Spleen (tissue), 11 donors: ENCODE data around the gene RSF1. TPM values are rescaled to one million over a fixed set of nuclear protein-coding genes. Genes with fewer than 3 reads are reported as not detected.

ENCODE experiments used
- DNase-seq: peaks from one replicate; pipeline ENCODE4 v3.0.0-alpha.2; 2020
- H3K27ac ChIP-seq, 8 donors: fragments of 200-600 bp; sonication (generic) in 7 of 8; 1 replicate in 4 of 8; 2 replicates in 4 of 8; pipeline versions ENCODE4 v1.5.0 to v1.8.0; 2016 to 2021; ENCODE audit warnings: inconsistent platforms in 4 of 8, mild to moderate bottlenecking in 4 of 8, moderate library complexity in 1 of 8
- H3K27me3 ChIP-seq, 7 donors: fragments of 200-600 bp; sonication (generic) in 6 of 7; replicated peaks in 1 of 7; 1 replicate in 4 of 7; 2 replicates in 3 of 7; pipeline versions ENCODE4 v1.5.0 to v1.8.0; 2016 to 2021; ENCODE audit warnings: inconsistent platforms in 3 of 7, mild to moderate bottlenecking in 1 of 7
- H3K36me3 ChIP-seq, 6 donors: fragments of 200-600 bp; sonication (generic) in 5 of 6; 1 replicate in 4 of 6; 2 replicates in 2 of 6; pipeline versions ENCODE4 v1.5.0 to v1.8.0; 2016 to 2021; ENCODE audit warnings: inconsistent platforms in 2 of 6
- H3K4me1 ChIP-seq, 6 donors: fragments of 200-600 bp; sonication (generic) in 5 of 6; 1 replicate in 3 of 6; 2 replicates in 3 of 6; pipeline versions ENCODE4 v1.5.0 to v1.8.0; 2016 to 2021; ENCODE audit warnings: inconsistent platforms in 3 of 6
- H3K4me3 ChIP-seq, 8 donors: fragments of 200-600 bp; sonication (generic) in 7 of 8; 1 replicate in 4 of 8; 2 replicates in 4 of 8; pipeline versions ENCODE4 v1.5.0 to v1.8.0; 2016 to 2021; ENCODE audit warnings: inconsistent platforms in 4 of 8, mild to moderate bottlenecking in 4 of 8, moderate library complexity in 2 of 8
- H3K9me3 ChIP-seq, 8 donors: fragments of 200-600 bp; sonication (generic) in 7 of 8; 1 replicate in 4 of 8; 2 replicates in 4 of 8; pipeline versions ENCODE4 v1.5.0 to v1.8.0; 2016 to 2021; ENCODE audit warnings: inconsistent platforms in 4 of 8
- POLR2A ChIP-seq, 3 donors: fragments of 450-650 bp; IDR thresholded peaks; one replicate each; pipeline ENCODE4 v1.5.1; 2017; ENCODE audit warnings: antibody characterized with exemption in 3 of 3, mild to moderate bottlenecking in 1 of 3
- POLR2AphosphoS5 ChIP-seq, 3 donors: sonication (generic); formaldehyde crosslinking; IDR thresholded peaks; one replicate each; pipeline ENCODE4 v1.5.1; 2017; ENCODE audit warnings: antibody characterized with exemption in 3 of 3
- WGBS, 5 donors: extraction: QIAGEN DNeasy Blood & Tissue Kit in 3 of 5; methylation state at CpG; one replicate each; pipeline versions ENCODE4 v1.1.5 to v1.1.7; 2013 to 2018; 5-methylcytosine and 5-hydroxymethylcytosine counted together
- intact Hi-C: fragments of 100-400 bp; cut with DNase I; formaldehyde crosslinking; loops from one replicate; pipeline ENCODE4 v1.15.0; 2023; ENCODE audit warnings: low total_unique reads
- polyA plus RNA-seq, 3 donors: library from polyadenylated mRNA; stranded (reverse); fragments of 200-250 nt; gene quantifications; one replicate each; pipeline ENCODE4 v1.2.1, GENCODE V29; 2013
- total RNA-seq, 7 donors: library from RNA; depleted of rRNA in 3 of 7; stranded (reverse); fragments of >200 nt in 3 of 7; fragmentation: NEBNext Ultra II Directional in 4 of 7; extraction: Animal tissue kit (Norgen Biotek cat#: 25700) in 4 of 7; gene quantifications; one replicate each; pipeline versions ENCODE4 v1.1.0 to v1.2.1, GENCODE V29; 2016 to 2021
- TF ChIP-seq, protein P1 (sequence below), 11 experiments: fragments of 200-600 bp in 7 of 11; fragments of 450-650 bp in 4 of 11; sonication (generic) in 4 of 11; IDR thresholded peaks in 8 of 11; conservative IDR thresholded peaks in 3 of 11; 1 replicate in 7 of 11; 2 replicates in 4 of 11; pipeline versions ENCODE4 v1.4.0 to v1.8.0; 2016 to 2021; ENCODE audit warnings: antibody characterized with exemption in 11 of 11, inconsistent platforms in 4 of 11, mild to moderate bottlenecking in 1 of 11
- donor health status: healthy with polysubstance abuse.
- donor health status: DM: no; HTN: no; CAD: no; lungs with moderate emphysema.
- donor health status: DM: no; HTN: no; CAD: no.
- donor health status: Bipolar disorder and iron deficiency.
- donor health status: healthy.
- donor health status: DM: no; HTN: no; CAD: no.
- donor health status: DM: yes; HTN: yes; CAD: no.

Gene RSF1
- total and polyA plus RNA-seq, 10 donors: 6.1 to 82.1 (median 65.0) TPM

DNA sequence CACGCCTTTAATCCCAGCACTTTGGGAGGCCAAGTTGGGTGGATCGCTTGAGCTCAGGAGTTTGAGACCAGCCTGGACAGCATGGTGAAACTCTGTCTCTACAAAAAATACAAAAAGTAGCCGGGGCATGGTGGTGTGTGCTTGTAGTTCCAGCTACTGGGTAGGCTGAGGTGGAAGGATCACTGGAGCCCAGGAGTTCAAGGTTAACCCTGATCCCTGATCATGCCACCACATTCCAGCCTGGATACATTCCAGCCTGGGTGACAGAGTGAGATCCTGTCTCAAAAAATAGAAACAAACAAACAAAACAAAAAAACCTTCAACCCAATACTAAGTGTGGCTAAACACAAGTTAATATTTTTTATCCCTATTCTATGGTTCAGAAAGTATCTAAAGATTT is 116.5 kb downstream of the RSF1 start:
- no peak overlapping the region for H3K27ac ChIP-seq
- peaks cover 0 to 59% (median 16%) of the 10 kb centered on the region in 6 donors for H3K36me3 ChIP-seq
- H3K4me1 ChIP-seq: no peaks in the 10 kb centered on the region
- 92 to 100% (median 96%) methylated on average over 3 of the region's 3 CpGs for WGBS, 5 donors
- H3K4me3 ChIP-seq: no peak overlapping the region
- no peak for DNase-seq
- TF ChIP-seq POLR2AphosphoS5 (IDR thresholded peaks at IDR 0.05): no peak
- no peaks in the 10 kb centered on the region for H3K27me3 ChIP-seq
- H3K9me3 ChIP-seq: no peaks in the 10 kb centered on the region
- intact Hi-C loops: no loop called here

DNA sequence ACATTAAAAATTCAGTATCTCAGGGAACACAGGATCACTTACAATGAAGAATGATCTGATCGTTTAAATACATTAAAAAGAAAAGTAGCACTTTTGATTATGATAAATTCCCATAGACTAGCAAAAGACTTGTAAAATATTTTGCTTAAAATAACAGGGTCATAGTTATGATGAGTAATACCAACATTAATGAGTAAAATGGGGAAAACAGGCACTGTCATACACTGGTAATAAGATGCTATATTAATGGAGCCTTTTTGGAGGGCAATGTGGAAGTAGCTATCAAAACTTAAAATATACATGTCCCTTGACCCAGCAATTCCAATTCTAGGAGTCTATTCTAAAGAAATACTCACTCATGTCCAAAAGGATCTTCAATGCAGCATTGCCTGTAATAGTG is 121.1 kb downstream of the RSF1 start:
- intact Hi-C loops: no loop called here
- Histone ChIP-seq H3K27me3 (no peaks in the 10 kb centered on the region), H3K36me3 (peaks cover 0 to 88% (median 42%) of the 10 kb centered on the region in 6 donors), H3K9me3 (no peaks in the 10 kb centered on the region), H3K4me1 (no peaks in the 10 kb centered on the region), H3K4me3 (no peak overlapping the region), H3K27ac (no peak overlapping the region)
- TF ChIP-seq POLR2AphosphoS5 (IDR thresholded peaks at IDR 0.05) (no peak), POLR2A (IDR thresholded peaks at IDR 0.05) (no peak)
- TF ChIP-seq, protein P1, sequence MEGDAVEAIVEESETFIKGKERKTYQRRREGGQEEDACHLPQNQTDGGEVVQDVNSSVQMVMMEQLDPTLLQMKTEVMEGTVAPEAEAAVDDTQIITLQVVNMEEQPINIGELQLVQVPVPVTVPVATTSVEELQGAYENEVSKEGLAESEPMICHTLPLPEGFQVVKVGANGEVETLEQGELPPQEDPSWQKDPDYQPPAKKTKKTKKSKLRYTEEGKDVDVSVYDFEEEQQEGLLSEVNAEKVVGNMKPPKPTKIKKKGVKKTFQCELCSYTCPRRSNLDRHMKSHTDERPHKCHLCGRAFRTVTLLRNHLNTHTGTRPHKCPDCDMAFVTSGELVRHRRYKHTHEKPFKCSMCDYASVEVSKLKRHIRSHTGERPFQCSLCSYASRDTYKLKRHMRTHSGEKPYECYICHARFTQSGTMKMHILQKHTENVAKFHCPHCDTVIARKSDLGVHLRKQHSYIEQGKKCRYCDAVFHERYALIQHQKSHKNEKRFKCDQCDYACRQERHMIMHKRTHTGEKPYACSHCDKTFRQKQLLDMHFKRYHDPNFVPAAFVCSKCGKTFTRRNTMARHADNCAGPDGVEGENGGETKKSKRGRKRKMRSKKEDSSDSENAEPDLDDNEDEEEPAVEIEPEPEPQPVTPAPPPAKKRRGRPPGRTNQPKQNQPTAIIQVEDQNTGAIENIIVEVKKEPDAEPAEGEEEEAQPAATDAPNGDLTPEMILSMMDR (IDR thresholded peaks at IDR 0.05 in 8 of 11, conservative IDR thresholded peaks at IDR 0.05 in 3 of 11): no peak
- no peak for DNase-seq
- WGBS, 5 donors: 68 to 82% (median 78%) methylated on average over 1 of the region's 1 CpG

DNA sequence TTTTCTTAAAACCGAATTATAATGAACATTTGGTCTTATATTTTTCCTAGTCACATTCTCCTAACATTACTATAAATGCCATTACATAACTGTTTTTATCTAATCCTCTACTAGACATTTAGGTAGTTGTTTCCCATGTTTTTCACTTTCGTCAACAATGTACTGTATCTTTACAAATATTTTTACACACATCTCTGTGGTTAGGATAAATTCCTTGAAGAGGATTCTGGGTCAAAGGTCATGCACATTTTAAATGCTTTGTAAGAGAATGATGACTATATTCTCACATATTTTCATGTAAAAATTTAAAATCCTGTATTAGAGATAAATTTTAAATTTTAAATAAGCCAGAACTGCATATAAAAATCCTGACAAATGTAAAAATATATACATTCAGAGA is 121.6 kb downstream of the RSF1 start:
- no peak for DNase-seq
- no peaks in the 10 kb centered on the region for H3K9me3 ChIP-seq
- H3K27me3 ChIP-seq: no peaks in the 10 kb centered on the region
- H3K4me3 ChIP-seq: no peak overlapping the region
- no peak overlapping the region for H3K27ac ChIP-seq
- peaks cover 0 to 88% (median 42%) of the 10 kb centered on the region in 6 donors for H3K36me3 ChIP-seq
- no peaks in the 10 kb centered on the region for H3K4me1 ChIP-seq
- intact Hi-C loops: no loop called here
- TF ChIP-seq POLR2AphosphoS5 (IDR thresholded peaks at IDR 0.05) (no peak), POLR2A (IDR thresholded peaks at IDR 0.05) (no peak)
- TF ChIP-seq, protein P1 (IDR thresholded peaks at IDR 0.05 in 8 of 11, conservative IDR thresholded peaks at IDR 0.05 in 3 of 11): no peak
- WGBS, 5 donors: 91 to 97% (median 95%) methylated on average over 2 of the region's 2 CpGs

DNA sequence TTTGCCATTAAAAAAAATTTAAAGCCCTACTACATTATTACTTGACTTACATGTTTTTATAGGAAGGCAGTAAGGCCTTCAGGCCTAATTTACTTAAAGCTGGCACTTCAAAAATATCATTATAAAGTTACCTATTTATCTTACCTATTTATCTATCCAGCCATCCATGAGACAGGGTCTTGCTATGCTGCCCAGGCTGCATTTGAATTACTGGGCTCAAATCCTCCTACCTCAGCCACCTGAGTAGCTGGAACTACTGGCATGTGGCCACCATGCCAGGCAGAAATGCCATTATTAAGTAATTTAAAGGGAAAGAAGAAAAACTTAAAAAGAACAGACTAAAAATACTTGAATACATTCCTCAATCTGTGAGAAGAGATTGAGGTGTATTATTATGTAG is 122.7 kb downstream of the RSF1 start:
- Histone ChIP-seq H3K36me3 (peaks cover 0 to 92% (median 46%) of the 10 kb centered on the region in 6 donors), H3K4me1 (no peaks in the 10 kb centered on the region), H3K4me3 (no peak overlapping the region), H3K9me3 (no peaks in the 10 kb centered on the region), H3K27ac (no peak overlapping the region), H3K27me3 (no peaks in the 10 kb centered on the region)
- TF ChIP-seq POLR2AphosphoS5 (IDR thresholded peaks at IDR 0.05) (no peak), POLR2A (IDR thresholded peaks at IDR 0.05) (no peak)
- TF ChIP-seq, protein P1 (IDR thresholded peaks at IDR 0.05 in 8 of 11, conservative IDR thresholded peaks at IDR 0.05 in 3 of 11): no peak
- intact Hi-C loops: no loop called here
- no peak for DNase-seq

DNA sequence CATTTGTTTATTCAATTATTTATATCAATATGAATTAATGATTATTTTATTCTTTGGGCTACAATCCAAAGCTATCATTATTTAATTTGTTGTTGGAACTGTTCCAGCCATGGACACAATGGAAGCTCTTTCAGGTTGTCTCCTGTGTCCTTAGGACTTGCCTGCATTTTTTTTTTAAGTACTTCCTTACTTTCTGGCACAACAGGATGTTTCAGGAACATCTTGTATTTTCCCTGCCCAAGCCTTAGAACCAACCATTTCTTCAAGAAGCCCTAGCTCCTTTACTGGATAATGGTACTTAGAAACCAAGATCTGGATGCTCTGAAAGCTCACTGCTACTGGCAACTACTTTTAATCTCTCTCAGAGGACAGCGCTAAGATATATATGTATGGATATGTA is 125.1 kb downstream of the RSF1 start:
- Histone ChIP-seq H3K27ac (no peak overlapping the region), H3K9me3 (no peaks in the 10 kb centered on the region), H3K27me3 (no peaks in the 10 kb centered on the region), H3K4me1 (no peaks in the 10 kb centered on the region), H3K36me3 (peaks cover 0 to 95% (median 57%) of the 10 kb centered on the region in 6 donors), H3K4me3 (no peak overlapping the region)
- WGBS, 5 donors: 98 to 100% (median 100%) methylated on average over 1 of the region's 1 CpG
- TF ChIP-seq POLR2AphosphoS5 (IDR thresholded peaks at IDR 0.05) (no peak), POLR2A (IDR thresholded peaks at IDR 0.05) (no peak)
- TF ChIP-seq, protein P1 (IDR thresholded peaks at IDR 0.05 in 8 of 11, conservative IDR thresholded peaks at IDR 0.05 in 3 of 11): no peak
- intact Hi-C loops: no loop called here
- no peak for DNase-seq
